B cell (primary cell): ENCODE data around the gene TRIM27. TPM values are rescaled to one million over a fixed set of nuclear protein-coding genes. Genes with fewer than 3 reads are reported as not detected.
"Not testable (repeated sequence)": the region's sequence is repeated elsewhere in the genome, so short reads cannot be mapped to it uniquely, and the experiment has no call there.

Source experiments
- ATAC-seq: fragments of 200-7000 bp; cut with Tn5 transposase; one replicate; pipeline ENCODE4 v1.10.0; 2021; ENCODE audit warnings: low read depth, mild to moderate bottlenecking, moderate number of reproducible peaks, moderate library complexity
- CTCF ChIA-PET: fragments of 350-600 bp; sonication (Branson Sonifier 250); formaldehyde crosslinking; loops from one replicate; lab custom pipeline; 2021; ENCODE audit warnings: antibody characterized with exemption, inconsistent platforms; lab: Charles Lee
- POLR2A ChIA-PET: fragments of 350-600 bp; sonication (Branson Sonifier 250); formaldehyde crosslinking; loops from one replicate; lab custom pipeline; 2021; ENCODE audit warnings: antibody characterized with exemption; lab: Charles Lee
- DNase-seq: peaks from one replicate; pipeline ENCODE4 v3.0.0; 2013
- H2AFZ ChIP-seq: 2 replicates; pipeline ENCODE4 v1.6.1; 2012; ENCODE audit warnings: mild to moderate bottlenecking, low read depth, low read length; ENCODE audit not compliant: insufficient read depth, poor library complexity, severe bottlenecking
- H3K27ac ChIP-seq, 2 donors: 1 replicate in 1 of 2; 2 replicates in 1 of 2; pipeline ENCODE4 v1.5.1; 2012 to 2013; ENCODE audit warnings: low read length in 2 of 2, mild to moderate bottlenecking in 2 of 2, moderate library complexity in 1 of 2
- H3K27me3 ChIP-seq, 4 experiments: fragments of 200-600 bp in 1 of 4; sonication (generic) in 1 of 4; replicated peaks in 1 of 4; 1 replicate in 2 of 4; 2 replicates in 2 of 4; pipeline versions ENCODE4 v1.6.1 to v1.7.0; 2013 to 2016; ENCODE audit warnings: low read length in 3 of 4, mild to moderate bottlenecking in 2 of 4, mixed read lengths in 1 of 4, moderate library complexity in 1 of 4; ENCODE audit not compliant: insufficient read depth in 4 of 4, control insufficient read depth in 3 of 4; ENCODE audit errors: control extremely low read depth in 1 of 4
- H3K36me3 ChIP-seq, 2 experiments: replicated peaks in 1 of 2; 1 replicate in 1 of 2; 2 replicates in 1 of 2; pipeline versions ENCODE4 v1.6.1 to v1.7.1; 2013; ENCODE audit warnings: low read length in 1 of 2; ENCODE audit not compliant: insufficient read depth in 2 of 2, control insufficient read depth in 1 of 2; ENCODE audit errors: control extremely low read depth in 1 of 2, extremely low read depth in 1 of 2
- H3K4me1 ChIP-seq, 2 donors: fragments of 200-600 bp in 1 of 2; sonication (generic) in 1 of 2; 1 replicate in 1 of 2; 2 replicates in 1 of 2; pipeline versions ENCODE4 v1.5.1 to v1.6.1; 2013 to 2017; ENCODE audit warnings: low read length in 2 of 2; ENCODE audit not compliant: control insufficient read depth in 2 of 2, insufficient read depth in 2 of 2
- H3K4me2 ChIP-seq: replicated peaks from 2 replicates; pipeline ENCODE3; 2012; ENCODE audit warnings: mild to moderate bottlenecking, low read depth, low read length; ENCODE audit not compliant: poor library complexity, severe bottlenecking
- H3K4me3 ChIP-seq, 5 experiments: fragments of 200-600 bp in 1 of 5; sonication (generic) in 1 of 5; 1 replicate in 3 of 5; 2 replicates in 2 of 5; pipeline versions ENCODE4 v1.5.1 to v1.7.0; 2011 to 2016; ENCODE audit warnings: low read length in 4 of 5, mild to moderate bottlenecking in 4 of 5, low read depth in 2 of 5, control low read depth in 1 of 5, moderate library complexity in 1 of 5; ENCODE audit not compliant: insufficient read depth in 1 of 5; ENCODE audit errors: control extremely low read depth in 1 of 5, extremely low read depth in 1 of 5
- H3K79me2 ChIP-seq: fragments of 200-600 bp; sonication (generic); one replicate; pipeline ENCODE4 v1.6.0; 2016; ENCODE audit warnings: low read length; ENCODE audit not compliant: control insufficient read depth, insufficient read depth
- H3K9ac ChIP-seq: fragments of 200-600 bp; sonication (generic); 2 replicates; pipeline ENCODE4 v1.6.1; 2017; ENCODE audit warnings: mild to moderate bottlenecking, low read length, moderate library complexity
- H3K9me3 ChIP-seq, 3 donors: one replicate each; pipeline versions ENCODE4 v1.6.1 to v1.7.1; 2013; ENCODE audit warnings: low read length in 2 of 3; ENCODE audit not compliant: control insufficient read depth in 2 of 3, insufficient read depth in 1 of 3; ENCODE audit errors: control extremely low read depth in 1 of 3
- H4K20me1 ChIP-seq: 2 replicates; pipeline ENCODE4 v1.6.0; 2012; ENCODE audit warnings: mild to moderate bottlenecking, low read length; ENCODE audit not compliant: insufficient read depth, control insufficient read depth, poor library complexity, severe bottlenecking
- H3K27ac Mint-ChIP-seq: one replicate; pipeline ENCODE4 v1.8.0; 2021; ENCODE audit warnings: mixed read lengths
- H3K27me3 Mint-ChIP-seq: one replicate; pipeline ENCODE4 v1.8.0; 2021; ENCODE audit warnings: mixed read lengths
- H3K4me1 Mint-ChIP-seq: one replicate; pipeline ENCODE4 v1.8.0; 2021; ENCODE audit warnings: mixed read lengths
- H3K4me3 Mint-ChIP-seq: one replicate; pipeline ENCODE4 v1.8.0; 2021; ENCODE audit warnings: mixed read lengths
- H3K9me3 Mint-ChIP-seq: one replicate; pipeline ENCODE4 v1.8.0; 2022; ENCODE audit warnings: mixed read lengths; ENCODE audit not compliant: insufficient read depth
- CTCF ChIP-seq: fragments of 200-600 bp; IDR thresholded peaks from one replicate; pipeline ENCODE4 v1.8.0; 2022; ENCODE audit warnings: antibody characterized with exemption, mild to moderate bottlenecking
- EZH2 ChIP-seq: IDR thresholded peaks from 2 replicates; pipeline ENCODE4 v1.6.1; 2012; ENCODE audit warnings: borderline replicate concordance, low read depth, mild to moderate bottlenecking, moderate library complexity, low read length; ENCODE audit not compliant: insufficient read depth, poor library complexity, severe bottlenecking
- WGBS: methylation state at CpG from one replicate; pipeline ENCODE4 v1.1.5; 2013; ENCODE audit warnings: missing lambda C conversion rate; ENCODE audit not compliant: insufficient coverage; 5-methylcytosine and 5-hydroxymethylcytosine counted together
- intact Hi-C: fragments of 100-400 bp; cut with micrococcal nuclease; formaldehyde crosslinking; loops from one replicate; pipeline ENCODE4 v1.10.0; 2022
- polyA plus RNA-seq: library from polyadenylated mRNA; depleted of rRNA; stranded (reverse); fragments of >200 nt; gene quantifications from 2 replicates; pipeline ENCODE4 v1.2.3, GENCODE V29; 2012
- total RNA-seq, 2 donors: library from RNA; stranded (reverse); fragments of 120-200 nt in 1 of 2; gene quantifications; 1 replicate in 1 of 2; 2 replicates in 1 of 2; pipeline versions ENCODE4 v1.2.3 to v1.2.4, GENCODE V29; 2013 to 2022

TRIM27 gene
- total and polyA plus RNA-seq, 2 donors (not counting 1 experiment from before 2014, with no cell fraction given): 48.3 to 70.0 TPM

- H3K36me3 ChIP-seq, ATAC-seq, H2AFZ ChIP-seq, H3K9me3 Mint-ChIP-seq, H3K4me3 Mint-ChIP-seq, H4K20me1 ChIP-seq, H3K27ac Mint-ChIP-seq, H3K9ac ChIP-seq, intact Hi-C loops, CTCF ChIA-PET, H3K4me3 ChIP-seq, H3K79me2 ChIP-seq, POLR2A ChIA-PET, H3K27ac ChIP-seq, DNase-seq, H3K4me2 ChIP-seq: not testable (repeated sequence)
- H3K9me3 ChIP-seq: peaks cover 0 to 11% (median 0%) of the 10 kb centered on the region in 3 donors
- H3K4me1 ChIP-seq: peaks cover 10 to 11% of the 10 kb centered on the region in 2 donors
- Mint-ChIP-seq H3K4me1 (peaks cover 13% of the 10 kb centered on the region), H3K27me3 (peaks cover 56% of the 10 kb centered on the region)
- peaks cover 0 to 38% (median 15%) of the 10 kb centered on the region in 4 experiments for H3K27me3 ChIP-seq
- WGBS: 98% methylated on average over 16 of the region's 24 CpGs
Observed at GRCh38 chr6:28957795-28958314, 34.1 kb upstream of the TRIM27 start.

- H3K79me2 ChIP-seq: no peaks in the 10 kb centered on the region
- POLR2A ChIA-PET: no interaction called here
- no peaks in the 10 kb centered on the region for H3K36me3 ChIP-seq
- Mint-ChIP-seq H3K4me1 (peaks cover 15% of the 10 kb centered on the region), H3K4me3 (no peak overlapping the region), H3K9me3 (no peaks in the 10 kb centered on the region), H3K27me3 (peaks cover 44% of the 10 kb centered on the region), H3K27ac (no peak overlapping the region)
- no peak for DNase-seq
- TF ChIP-seq EZH2 (no peak), CTCF (no peak)
- WGBS: no CpG with 5 or more reads among the region's 3 CpGs
- no peak overlapping the region for H3K9ac ChIP-seq
- H3K4me1 ChIP-seq: peaks cover 10 to 11% of the 10 kb centered on the region in 2 donors
- H3K27me3 ChIP-seq: peaks cover 0 to 36% (median 12%) of the 10 kb centered on the region in 4 experiments
- ATAC-seq: no peak
- intact Hi-C loops: no loop called here
- CTCF ChIA-PET: no interaction called here
- H2AFZ ChIP-seq: no peak overlapping the region
- no peak overlapping the region for H3K4me3 ChIP-seq
- H3K4me2 ChIP-seq: no peak overlapping the region
- no peak overlapping the region for H3K27ac ChIP-seq
- H4K20me1 ChIP-seq: no peaks in the 10 kb centered on the region
- peaks cover 0 to 11% (median 0%) of the 10 kb centered on the region in 3 donors for H3K9me3 ChIP-seq
Observed at GRCh38 chr6:28956331-28956730, 32.5 kb upstream of the TRIM27 start.
